Activated B cell treated with CpG ODN at 0.5 μM for 24 hours (primary cell): ENCODE results near the gene IL21. TPM values are rescaled to one million over a fixed set of nuclear protein-coding genes. Genes with fewer than 3 reads are reported as not detected.

Source experiments
- ATAC-seq: fragments of 200-7000 bp; cut with Tn5 transposase; one replicate; pipeline ENCODE4 v1.10.0; 2021; ENCODE audit warnings: low read depth, mild to moderate bottlenecking, moderate library complexity
- CTCF ChIA-PET: fragments of 350-600 bp; sonication (Branson Sonifier 250); formaldehyde crosslinking; loops from one replicate; lab custom pipeline; 2021; ENCODE audit warnings: antibody characterized with exemption; lab: Charles Lee
- POLR2A ChIA-PET: fragments of 350-600 bp; sonication (Branson Sonifier 250); formaldehyde crosslinking; loops from one replicate; lab custom pipeline; 2021; ENCODE audit warnings: antibody characterized with exemption; lab: Charles Lee
- DNase-seq: peaks from one replicate; pipeline ENCODE4 v3.0.0; 2022
- H3K27ac Mint-ChIP-seq: one replicate; pipeline ENCODE4 v1.8.0; 2020; ENCODE audit warnings: mixed read lengths
- H3K27me3 Mint-ChIP-seq: one replicate; pipeline ENCODE4 v1.8.0; 2021; ENCODE audit warnings: mixed read lengths
- H3K36me3 Mint-ChIP-seq: one replicate; pipeline ENCODE4 v1.8.0; 2021; ENCODE audit warnings: low read depth, mixed read lengths
- H3K4me1 Mint-ChIP-seq: one replicate; pipeline ENCODE4 v1.8.0; 2021; ENCODE audit warnings: mixed read lengths
- H3K4me3 Mint-ChIP-seq: one replicate; pipeline ENCODE4 v1.8.0; 2020; ENCODE audit warnings: mild to moderate bottlenecking, mixed read lengths
- H3K9me3 Mint-ChIP-seq: one replicate; pipeline ENCODE4 v1.8.0; 2020; ENCODE audit warnings: mixed read lengths
- intact Hi-C: fragments of 100-400 bp; cut with micrococcal nuclease; formaldehyde crosslinking; loops from one replicate; pipeline ENCODE4 v1.15.1; 2024
- total RNA-seq: library from RNA; stranded (reverse); gene quantifications from 2 replicates; pipeline ENCODE4 v1.2.3, GENCODE V29; 2022
- TF ChIP-seq, protein P1 (sequence below): fragments of 200-600 bp; IDR thresholded peaks from one replicate; pipeline ENCODE4 v1.8.0; 2022; ENCODE audit warnings: antibody characterized with exemption, mild to moderate bottlenecking

IL21 gene
- total RNA-seq, 1 donor from 2014 or later, result not detected

DNA sequence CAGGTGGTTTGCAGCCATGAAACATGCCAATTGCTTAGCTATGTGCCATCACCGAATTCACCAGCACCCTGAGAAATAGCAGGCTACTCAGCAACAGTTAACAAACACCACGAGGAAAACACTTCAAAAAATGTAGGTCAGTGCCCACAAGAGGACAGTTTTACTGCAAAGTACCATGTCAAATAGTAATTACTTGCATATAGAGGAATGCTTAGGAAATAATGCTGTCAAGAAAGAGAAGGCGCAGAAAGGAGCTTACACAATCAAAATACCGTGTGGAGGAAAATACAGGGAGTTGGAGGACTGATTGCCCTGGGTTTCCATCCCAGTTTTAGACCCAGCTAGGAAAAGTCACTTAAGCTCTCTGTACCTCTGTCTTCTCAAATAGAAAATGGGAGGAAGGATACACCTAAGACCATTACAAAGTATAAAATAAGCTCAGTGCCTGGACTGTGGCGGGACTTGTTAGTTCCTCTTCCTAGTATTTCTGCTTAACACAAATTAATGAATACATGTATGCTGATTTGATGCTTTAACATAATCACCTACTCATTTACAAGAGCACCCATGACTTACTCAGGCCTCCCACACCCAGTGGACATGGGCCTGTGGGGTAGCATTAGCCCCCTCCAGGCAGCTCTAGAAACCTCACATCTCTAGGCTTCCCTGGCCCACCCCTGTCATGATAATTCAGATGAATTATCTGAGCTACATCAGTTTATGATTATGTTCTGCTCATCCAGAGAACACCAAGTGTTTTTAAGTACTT lies 44.5 kb upstream of the IL21 start:
- DNase-seq, result no peak
- Mint-ChIP-seq H3K27me3 (peaks cover 4% of the 10 kb centered on the region), H3K4me3 (no peak overlapping the region), H3K36me3 (no peaks in the 10 kb centered on the region), H3K27ac (no peak overlapping the region), H3K4me1 (no peaks in the 10 kb centered on the region), H3K9me3 (no peaks in the 10 kb centered on the region)
- CTCF ChIA-PET, result no interaction called here
- TF ChIP-seq, protein P1, sequence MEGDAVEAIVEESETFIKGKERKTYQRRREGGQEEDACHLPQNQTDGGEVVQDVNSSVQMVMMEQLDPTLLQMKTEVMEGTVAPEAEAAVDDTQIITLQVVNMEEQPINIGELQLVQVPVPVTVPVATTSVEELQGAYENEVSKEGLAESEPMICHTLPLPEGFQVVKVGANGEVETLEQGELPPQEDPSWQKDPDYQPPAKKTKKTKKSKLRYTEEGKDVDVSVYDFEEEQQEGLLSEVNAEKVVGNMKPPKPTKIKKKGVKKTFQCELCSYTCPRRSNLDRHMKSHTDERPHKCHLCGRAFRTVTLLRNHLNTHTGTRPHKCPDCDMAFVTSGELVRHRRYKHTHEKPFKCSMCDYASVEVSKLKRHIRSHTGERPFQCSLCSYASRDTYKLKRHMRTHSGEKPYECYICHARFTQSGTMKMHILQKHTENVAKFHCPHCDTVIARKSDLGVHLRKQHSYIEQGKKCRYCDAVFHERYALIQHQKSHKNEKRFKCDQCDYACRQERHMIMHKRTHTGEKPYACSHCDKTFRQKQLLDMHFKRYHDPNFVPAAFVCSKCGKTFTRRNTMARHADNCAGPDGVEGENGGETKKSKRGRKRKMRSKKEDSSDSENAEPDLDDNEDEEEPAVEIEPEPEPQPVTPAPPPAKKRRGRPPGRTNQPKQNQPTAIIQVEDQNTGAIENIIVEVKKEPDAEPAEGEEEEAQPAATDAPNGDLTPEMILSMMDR, result no peak
- intact Hi-C loops, result no loop called here
- ATAC-seq, result no peak
- POLR2A ChIA-PET, result no interaction called here

DNA sequence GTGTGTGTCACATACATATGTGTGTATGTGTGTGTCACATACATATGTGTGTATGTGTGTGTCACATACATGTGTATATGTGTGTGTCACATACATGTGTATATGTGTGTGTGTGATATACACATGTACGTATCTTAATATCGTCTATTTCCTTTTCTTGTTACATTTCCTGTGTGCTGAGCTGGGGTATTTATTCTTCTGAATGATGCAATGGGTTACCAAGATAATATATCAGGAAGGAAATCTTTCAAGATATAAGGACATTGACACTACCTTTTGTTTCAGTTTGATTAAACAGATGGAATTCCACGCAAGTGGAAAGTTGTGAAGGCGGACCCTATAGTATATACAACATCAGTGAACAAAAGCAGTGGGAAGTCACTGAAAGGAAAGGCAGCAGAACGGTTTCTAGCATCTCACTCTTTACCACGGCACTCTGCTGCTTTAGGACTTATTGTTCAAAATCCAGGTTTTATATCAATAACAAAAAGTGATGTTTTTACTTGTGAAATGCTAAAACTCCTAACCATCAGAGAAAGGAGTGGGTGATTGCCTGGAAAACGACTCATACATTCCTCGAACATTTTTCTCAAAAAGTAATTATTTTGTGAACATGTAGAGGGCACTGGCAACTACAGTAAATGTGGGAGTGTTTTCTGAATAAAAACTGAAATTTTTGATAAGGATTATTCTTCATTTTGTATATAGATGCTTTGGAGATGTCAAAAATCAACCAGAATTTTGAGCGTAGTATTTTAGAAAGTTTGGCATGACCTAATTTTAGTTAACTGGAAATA lies 43.1 kb upstream of the IL21 start:
- ATAC-seq, result no peak
- Mint-ChIP-seq H3K36me3 (no peaks in the 10 kb centered on the region), H3K27me3 (peaks cover 4% of the 10 kb centered on the region), H3K4me1 (no peaks in the 10 kb centered on the region), H3K9me3 (no peaks in the 10 kb centered on the region), H3K4me3 (no peak overlapping the region), H3K27ac (no peak overlapping the region)
- ChIA-PET CTCF (no interaction called here), POLR2A (no interaction called here)
- intact Hi-C loops, result no loop called here
- TF ChIP-seq, protein P1, result no peak
- DNase-seq, result no peak

DNA sequence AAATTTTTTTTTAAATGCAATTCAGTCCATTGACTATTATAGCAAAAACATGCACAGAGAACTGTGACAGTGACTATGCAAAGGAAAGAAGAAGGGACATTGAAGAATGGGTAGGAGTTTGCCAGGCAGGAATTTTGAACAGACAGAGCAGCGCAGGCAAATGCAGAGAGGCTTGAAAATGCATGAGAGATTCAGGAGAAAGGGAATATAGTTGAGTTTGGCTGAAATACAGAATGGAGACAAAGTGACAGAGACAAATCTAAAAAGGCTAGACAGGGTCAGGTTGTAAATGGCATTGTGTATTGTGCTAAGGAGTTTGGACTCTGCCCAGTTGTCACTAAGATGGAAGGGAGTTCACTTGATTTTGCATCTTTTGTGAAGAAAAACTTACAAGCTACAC lies 42.4 kb upstream of the IL21 start:
- intact Hi-C loops, result no loop called here

DNA sequence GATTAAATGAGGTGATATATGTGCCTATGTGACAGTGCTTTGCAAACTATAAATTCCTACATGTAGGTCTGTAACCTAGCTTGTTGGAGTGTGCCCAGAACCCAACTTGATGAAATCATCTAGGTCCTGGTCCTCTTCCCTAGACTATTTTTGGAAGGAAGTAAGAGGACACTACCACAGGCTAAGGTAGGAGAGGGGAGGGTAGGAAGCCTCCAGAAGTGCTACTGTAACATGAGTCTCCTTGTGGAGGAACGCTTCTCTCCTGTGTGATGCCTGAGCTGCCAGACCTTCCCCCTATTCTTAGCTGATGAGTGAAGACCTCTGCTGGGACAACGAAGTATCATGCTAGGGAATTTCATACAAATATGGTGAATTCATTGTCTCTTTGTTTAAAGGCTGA lies 41.8 kb upstream of the IL21 start:
- TF ChIP-seq, protein P1, result no peak
- Mint-ChIP-seq H3K27ac (no peak overlapping the region), H3K9me3 (no peaks in the 10 kb centered on the region), H3K36me3 (no peaks in the 10 kb centered on the region), H3K4me1 (no peaks in the 10 kb centered on the region), H3K4me3 (no peak overlapping the region), H3K27me3 (peaks cover 7% of the 10 kb centered on the region)
- ATAC-seq (no peak), DNase-seq (no peak)
- ChIA-PET CTCF (no interaction called here), POLR2A (no interaction called here)
- intact Hi-C loops, result no loop called here

More for the DNA sequence above, 42.4 kb upstream of the IL21 start:
- TF ChIP-seq, protein P1, result no peak
- ChIA-PET POLR2A (no interaction called here), CTCF (no interaction called here)
- DNase-seq (no peak), ATAC-seq (no peak)
- Mint-ChIP-seq H3K27ac (no peak overlapping the region), H3K4me1 (no peaks in the 10 kb centered on the region), H3K4me3 (no peak overlapping the region), H3K36me3 (no peaks in the 10 kb centered on the region), H3K27me3 (peaks cover 5% of the 10 kb centered on the region), H3K9me3 (no peaks in the 10 kb centered on the region)
